Measurements from ENCODE around the gene ORAI2. TPM values are rescaled to one million over a fixed set of nuclear protein-coding genes. Genes with fewer than 3 reads are reported as not detected.

ORAI2 gene
- total and polyA plus RNA-seq, 2 of the 8 experiments (the other 6 are each of a cell fraction or from before 2014, with no cell fraction given), result 20.7 to 35.2 TPM

DNA sequence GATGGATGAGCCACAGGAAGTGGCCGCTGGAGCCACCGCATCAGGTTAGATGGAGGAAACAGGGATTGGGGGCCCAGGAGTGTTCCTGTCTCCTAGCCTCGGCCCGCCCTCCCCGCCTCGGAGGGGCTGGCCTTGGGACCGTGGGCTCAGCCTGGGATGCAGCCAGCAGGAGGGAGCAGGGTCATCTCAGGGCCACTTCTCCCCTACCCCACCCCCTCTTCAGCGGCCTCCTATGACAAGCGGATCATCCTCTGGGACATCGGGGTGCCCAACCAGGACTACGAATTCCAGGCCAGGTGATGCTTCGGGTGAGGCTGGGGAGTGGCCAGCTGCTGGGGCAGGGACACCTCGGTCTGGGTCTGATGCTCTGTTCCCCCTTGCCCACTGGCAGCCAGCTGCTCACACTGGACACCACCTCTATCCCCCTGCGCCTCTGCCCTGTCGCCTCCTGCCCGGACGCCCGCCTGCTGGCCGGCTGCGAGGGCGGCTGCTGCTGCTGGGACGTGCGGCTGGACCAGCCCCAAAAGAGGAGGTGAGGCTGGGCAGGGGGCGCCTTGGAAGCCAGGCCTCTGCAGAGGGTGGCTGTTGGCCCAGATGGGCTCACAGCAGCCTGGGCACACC is 36.1 kb downstream of the ORAI2 start:
- no peak overlapping the region for H4K5ac ChIP-seq (ENCODE audit: insufficient read length, low read depth, low read length)
- H3K23me2 ChIP-seq (ENCODE audit: low read depth, low read length), result no peaks in the 10 kb centered on the region; the same call in 1 of the 2 replicates
- no peak overlapping the region for H3K4me2 ChIP-seq (ENCODE audit: insufficient read depth in 1 of 2, low read depth in 2 of 2, low read length in 2 of 2)
- peaks cover 0 to 12% of the 10 kb centered on the region in 2 experiments for H4K20me1 ChIP-seq (replicated peaks in 1 of 2; ENCODE audit: control insufficient read depth in 1 of 2, insufficient read depth in 2 of 2, low read length in 2 of 2)
- H3K79me1 ChIP-seq (ENCODE audit: low read depth, low read length), result no peaks in the 10 kb centered on the region
- H3K36me3 ChIP-seq (ENCODE audit: control insufficient read depth in 2 of 4, insufficient read depth in 4 of 4, low read length in 3 of 4), result peaks cover 2 to 14% (median 8%) of the 10 kb centered on the region in 4 experiments; a peak in 6 of 8 replicates
- no peak overlapping the region for H4K8ac ChIP-seq (ENCODE audit: extremely low read depth, insufficient read depth, low read length)
- H3K79me2 ChIP-seq (ENCODE audit: control insufficient read depth in 1 of 2, insufficient read depth in 2 of 2, low read length in 2 of 2), result no peaks in the 10 kb centered on the region; a peak in 1 of 4 replicates
- no peak overlapping the region for H2BK120ac ChIP-seq (replicated peaks; ENCODE audit: low read depth, low read length)
- H3K9me3 ChIP-seq (ENCODE audit: insufficient read depth in 2 of 2, low read depth in 1 of 2, low read length in 1 of 2), result no peaks in the 10 kb centered on the region
- 91% methylated on average over 24 of the region's 24 CpGs; no CpG with 5 or more reads in 1 of the 2 experiments for WGBS, 2 experiments (ENCODE audit: extremely low coverage in 1 of 2, insufficient coverage in 1 of 2, insufficient read length in 1 of 2, insufficient replicate concordance in 2 of 2, low coverage in 1 of 2, low lambda C conversion rate in 2 of 2, missing lambda C conversion rate in 1 of 2)
- no peak overlapping the region for H3K14ac ChIP-seq (ENCODE audit: insufficient read length)
- H4K91ac ChIP-seq (replicated peaks; ENCODE audit: insufficient read length, low read length), result no peak overlapping the region
- no peak overlapping the region for H3K4ac ChIP-seq (replicated peaks; ENCODE audit: insufficient read length, low read depth, low read length)
- H3K56ac ChIP-seq (replicated peaks; ENCODE audit: insufficient read length, low read depth, low read length), result no peak overlapping the region
- H3K23ac ChIP-seq (ENCODE audit: insufficient read length), result no peak overlapping the region
- H3K27ac ChIP-seq (ENCODE audit: low read depth, low read length), result no peak overlapping the region
- H2BK20ac ChIP-seq (ENCODE audit: low read length), result no peak overlapping the region
- no peak overlapping the region for H2AK5ac ChIP-seq (ENCODE audit: low read depth, low read length)
- H2AFZ ChIP-seq (ENCODE audit: low read length), result no peak overlapping the region
- H3K4me1 ChIP-seq (replicated peaks in 1 of 4; ENCODE audit: control insufficient read depth in 3 of 4, insufficient read depth in 4 of 4, low read length in 3 of 4), result peaks cover 0 to 3% (median 0%) of the 10 kb centered on the region in 4 experiments; a peak in 2 of 7 replicates
- POLR2A ChIA-PET (ENCODE audit: partially characterized antibody), result interaction anchor here (0.5 to 1.0 kb wide), 3 partner anchors 11 to 357 kb away, joined by 3 to 4 read pairs (median 3); no protein-coding TSS in a partner anchor
- no peak for FAIRE-seq
- H3K18ac ChIP-seq (ENCODE audit: extremely low read depth, low read length), result no peak overlapping the region
- no peaks in the 10 kb centered on the region; a peak in 1 of 7 replicates for H3K27me3 ChIP-seq (replicated peaks in 1 of 4; ENCODE audit: control insufficient read depth in 3 of 4, extremely low read depth in 1 of 4, insufficient read depth in 3 of 4, low read length in 3 of 4)
- CTCF ChIA-PET (ENCODE audit: partially characterized antibody), result interaction anchor here (0.6 to 1.5 kb wide), 2 partner anchors 57 to 857 kb away, joined by 3 read pairs; no protein-coding TSS in a partner anchor
- no peak overlapping the region for H2BK15ac ChIP-seq (ENCODE audit: low read length)
- H3K9ac ChIP-seq (replicated peaks in 1 of 4; ENCODE audit: extremely low read depth in 1 of 4, low read depth in 3 of 4, low read length in 3 of 4), result no peak overlapping the region
- DNase-seq (ENCODE audit: low read depth in 1 of 2, low spot score in 2 of 2), result no peak
- no peak overlapping the region for H2BK5ac ChIP-seq (ENCODE audit: low read depth, low read length)
- no peak overlapping the region for H3K4me3 ChIP-seq (ENCODE audit: extremely low read depth in 1 of 4, insufficient read depth in 2 of 4, low read depth in 3 of 4, low read length in 4 of 4)
- no peak overlapping the region for H2BK12ac ChIP-seq (ENCODE audit: low read depth, low read length)
- no peak for TF ChIP-seq BRCA1 (IDR thresholded peaks at IDR 0.05; ENCODE audit: low read depth, low read length)
- TF ChIP-seq CTBP2 (IDR thresholded peaks at IDR 0.05; ENCODE audit: borderline replicate concordance, insufficient read depth, insufficient read length, low read length), result no peak
- TF ChIP-seq SIRT6 (IDR thresholded peaks at IDR 0.05; ENCODE audit: low read length), result no peak
- no peak for TF ChIP-seq KDM1A (IDR thresholded peaks at IDR 0.05; ENCODE audit: borderline replicate concordance, low read length)
- TF ChIP-seq KDM5A (IDR thresholded peaks at IDR 0.05; ENCODE audit: low read length), result no peak
- TF ChIP-seq GABPA (IDR thresholded peaks at IDR 0.05; ENCODE audit: borderline replicate concordance, insufficient read depth, low read length), result no peak
- no peak for TF ChIP-seq POU5F1 (IDR thresholded peaks at IDR 0.05; ENCODE audit: low read depth, low read length)
- TF ChIP-seq PHF8 (conservative IDR thresholded peaks at IDR 0.05; ENCODE audit: low read depth, low read length), result no peak
- no peak for TF ChIP-seq RNF2 (IDR thresholded peaks at IDR 0.05; ENCODE audit: borderline replicate concordance, low read depth, low read length, missing control alignments, poor library complexity, severe bottlenecking)
- no peak for TF ChIP-seq EZH2 (IDR thresholded peaks at IDR 0.05; ENCODE audit: low read depth, low read length, severe bottlenecking)
- TF ChIP-seq SIN3A (conservative IDR thresholded peaks at IDR 0.05 in 1 of 2, IDR thresholded peaks at IDR 0.05 in 1 of 2; ENCODE audit: low read depth in 1 of 2, low read length in 2 of 2), result no peak
- no peak for TF ChIP-seq POLR2A (IDR thresholded peaks at IDR 0.05; ENCODE audit: control extremely low read depth in 1 of 2, low read depth in 2 of 2, low read length in 2 of 2)
